ENCODE results near the gene HSD17B1. TPM values are rescaled to one million over a fixed set of nuclear protein-coding genes. Genes with fewer than 3 reads are reported as not detected.
"Not testable (repeated sequence)": the region's sequence is repeated elsewhere in the genome, so short reads cannot be mapped to it uniquely, and the experiment has no call there.

The HSD17B1 gene
- total RNA-seq, 6 experiments from 2014 or later: 0.31 to 1.1 (median 0.87) TPM

- peaks cover 0 to 17% (median 5%) of the 10 kb centered on the region in 4 donors for H3K4me1 ChIP-seq
- no peaks in the 10 kb centered on the region for H3K36me3 ChIP-seq
- H3K9me3 ChIP-seq: no peaks in the 10 kb centered on the region
- intact Hi-C loops (cut with DNase I): no loop called here
- H3K27me3 ChIP-seq: no peaks in the 10 kb centered on the region
- peak overlapping the region in 1 of 3 donors; percentile 89 for H3K4me3 ChIP-seq
- ATAC-seq: no peak
- WGBS (ENCODE audit: insufficient coverage, low coverage, low lambda C conversion rate, missing lambda C conversion rate): 89% methylated on average over 6 of the region's 45 CpGs
- no peak for DNase-seq
- H3K27ac ChIP-seq: no peak overlapping the region
- TF ChIP-seq CTCF (IDR thresholded peaks at IDR 0.05) (no peak), POLR2A (IDR thresholded peaks at IDR 0.05) (no peak)
Measured at GRCh38 chr17:42553161-42553818, 567 bp downstream of the HSD17B1 start.

DNA sequence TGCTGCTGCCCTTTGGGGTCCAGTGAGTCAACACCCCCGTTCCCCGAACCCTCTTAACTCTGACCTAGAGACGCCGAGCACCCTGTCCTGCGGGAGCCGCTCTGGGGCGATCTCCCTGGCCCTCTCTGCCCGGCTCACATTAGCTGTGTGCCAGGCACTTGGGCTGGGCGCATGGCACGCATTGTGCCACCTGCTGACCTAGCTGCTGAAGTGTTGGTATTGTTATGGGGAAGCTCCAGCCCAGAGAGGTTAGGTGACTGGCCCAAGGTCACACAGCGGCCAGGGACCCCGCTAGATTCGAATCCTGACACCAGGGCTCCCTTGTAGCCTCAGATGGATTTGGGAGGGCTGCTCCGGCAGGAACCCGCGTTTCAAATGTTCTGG is 1.1 kb downstream of the HSD17B1 start:
- intact Hi-C loops (cut with DNase I): no loop called here
- H3K27me3 ChIP-seq: no peaks in the 10 kb centered on the region
- no peaks in the 10 kb centered on the region for H3K36me3 ChIP-seq
- peaks cover 0 to 12% (median 4%) of the 10 kb centered on the region in 4 donors for H3K4me1 ChIP-seq
- peak overlapping the region; percentile 89 to 92 (median 89) for H3K4me3 ChIP-seq
- no peak for TF ChIP-seq CTCF (IDR thresholded peaks at IDR 0.05)
- TF ChIP-seq POLR2A (IDR thresholded peaks at IDR 0.05): no peak
- ATAC-seq (peak; percentile 17 to 47 (median 22)), DNase-seq (no peak)
- 63% methylated on average over 7 of the region's 16 CpGs for WGBS (ENCODE audit: insufficient coverage, low coverage, low lambda C conversion rate, missing lambda C conversion rate)
- no peaks in the 10 kb centered on the region for H3K9me3 ChIP-seq
- peak overlapping the region; percentile 82 to 84 (median 82) for H3K27ac ChIP-seq

DNA sequence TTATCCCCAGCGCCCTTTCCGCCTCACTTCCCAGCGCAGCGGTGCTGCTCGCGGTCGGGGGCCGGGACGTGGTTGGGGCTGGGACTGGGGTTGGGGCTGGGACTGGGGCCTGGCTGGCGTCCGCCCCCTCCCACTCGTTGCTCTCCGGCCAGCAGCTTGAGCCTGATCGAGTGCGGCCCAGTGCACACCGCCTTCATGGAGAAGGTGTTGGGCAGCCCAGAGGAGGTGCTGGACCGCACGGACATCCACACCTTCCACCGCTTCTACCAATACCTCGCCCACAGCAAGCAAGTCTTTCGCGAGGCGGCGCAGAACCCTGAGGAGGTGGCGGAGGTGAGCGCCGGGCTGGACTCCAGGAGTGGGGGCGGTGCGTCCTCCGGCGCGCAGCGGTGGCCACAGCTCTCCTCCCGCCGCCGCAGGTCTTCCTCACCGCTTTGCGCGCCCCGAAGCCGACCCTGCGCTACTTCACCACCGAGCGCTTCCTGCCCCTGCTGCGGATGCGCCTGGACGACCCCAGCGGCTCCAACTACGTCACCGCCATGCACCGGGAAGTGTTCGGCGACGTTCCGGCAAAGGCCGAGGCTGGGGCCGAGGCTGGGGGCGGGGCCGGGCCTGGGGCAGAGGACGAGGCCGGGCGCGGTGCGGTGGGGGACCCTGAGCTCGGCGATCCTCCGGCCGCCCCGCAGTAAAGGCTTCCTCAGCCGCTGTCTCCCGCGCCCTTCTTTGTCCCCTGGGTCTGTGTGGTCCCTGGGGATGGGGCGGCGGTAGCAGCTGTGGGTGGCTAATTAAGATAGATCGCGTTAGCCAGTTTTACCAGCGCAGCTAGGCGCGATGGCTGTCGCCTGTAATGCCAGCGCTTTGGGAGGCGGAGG is 1.8 kb downstream of the HSD17B1 start:
- TF ChIP-seq CTCF (IDR thresholded peaks at IDR 0.05): no peak
- TF ChIP-seq POLR2A (IDR thresholded peaks at IDR 0.05): peak; percentile 89
- Histone ChIP-seq H3K27ac (peak overlapping the region; percentile 82 to 84 (median 82)), H3K36me3 (no peaks in the 10 kb centered on the region), H3K4me3 (peak overlapping the region; percentile 89 to 92 (median 89)), H3K4me1 (peaks cover 0 to 12% (median 4%) of the 10 kb centered on the region in 4 donors), H3K9me3 (no peaks in the 10 kb centered on the region), H3K27me3 (no peaks in the 10 kb centered on the region)
- WGBS (ENCODE audit: insufficient coverage, low coverage, low lambda C conversion rate, missing lambda C conversion rate): no CpG with 5 or more reads among the region's 82 CpGs
- intact Hi-C loops (cut with DNase I): no loop called here
- ATAC-seq: peak; percentile 91 to 97 (median 93)
- DNase-seq: peak; percentile 92 to 94 (median 92)

GRCh38 chr17:42555122-42555622 is 2.4 kb downstream of the HSD17B1 start:
- H3K9me3 ChIP-seq: no peaks in the 10 kb centered on the region
- peak overlapping the region; percentile 82 to 84 (median 82) for H3K27ac ChIP-seq
- H3K27me3 ChIP-seq: no peaks in the 10 kb centered on the region
- WGBS (ENCODE audit: insufficient coverage, low coverage, low lambda C conversion rate, missing lambda C conversion rate): 0% methylated on average over 1 of the region's 4 CpGs
- ATAC-seq: peak in 1 of 4 donors; percentile 3
- H3K4me3 ChIP-seq: peak overlapping the region; percentile 89 to 92 (median 89)
- TF ChIP-seq CTCF (IDR thresholded peaks at IDR 0.05) (no peak), POLR2A (IDR thresholded peaks at IDR 0.05) (no peak)
- intact Hi-C loops (cut with DNase I): no loop called here
- DNase-seq: no peak
- no peaks in the 10 kb centered on the region for H3K36me3 ChIP-seq
- peaks cover 0 to 12% (median 4%) of the 10 kb centered on the region in 4 donors for H3K4me1 ChIP-seq

DNA sequence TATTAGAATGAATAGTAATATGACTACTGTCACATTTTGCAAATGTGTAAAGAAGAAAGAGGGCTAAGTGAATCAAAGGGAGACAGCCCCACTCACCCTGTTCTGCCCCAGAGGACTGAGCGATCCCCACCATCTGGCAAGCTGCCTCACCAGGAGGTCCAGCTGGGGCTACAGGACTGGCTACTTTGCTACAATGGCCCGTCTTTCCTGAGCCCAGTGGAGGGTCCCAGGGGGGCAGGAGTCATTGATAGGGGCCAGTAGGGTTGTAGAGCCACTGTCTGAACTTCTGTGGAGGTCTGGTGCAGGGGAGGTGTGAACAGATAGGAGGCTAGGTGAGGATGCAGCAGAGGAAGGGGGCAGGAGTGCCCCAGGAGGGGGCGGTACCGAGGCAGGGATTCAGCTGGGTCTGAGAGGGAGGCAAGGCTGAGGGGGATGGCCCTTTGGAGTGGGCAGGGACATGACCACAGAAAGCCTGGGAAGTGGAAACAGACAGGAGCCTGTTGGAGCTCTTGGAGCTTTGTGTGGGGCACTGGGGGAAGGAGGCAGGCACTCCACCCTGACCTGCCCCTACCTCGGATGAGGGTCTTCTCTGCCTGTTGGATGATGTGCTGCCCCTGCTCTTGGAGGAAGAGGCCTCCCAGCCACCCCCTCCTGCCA is 3.4 kb downstream of the HSD17B1 start:
- intact Hi-C loops (cut with DNase I); DNase-seq; H3K4me3 ChIP-seq; H3K27ac ChIP-seq; H3K27me3 ChIP-seq; H3K36me3 ChIP-seq; H3K9me3 ChIP-seq: not testable (repeated sequence)
- ATAC-seq: peak in 2 of 4 donors; percentile 2 to 5
- 58% methylated on average over 4 of the region's 5 CpGs for WGBS (ENCODE audit: insufficient coverage, low coverage, low lambda C conversion rate, missing lambda C conversion rate)
- H3K4me1 ChIP-seq: peaks cover 0 to 12% (median 4%) of the 10 kb centered on the region in 4 donors
